ENCODE data around the gene UTF1. TPM values are rescaled to one million over a fixed set of nuclear protein-coding genes. Genes with fewer than 3 reads are reported as not detected.

Gene UTF1
- total RNA-seq, 1 donor from 2014 or later: not detected

DNA sequence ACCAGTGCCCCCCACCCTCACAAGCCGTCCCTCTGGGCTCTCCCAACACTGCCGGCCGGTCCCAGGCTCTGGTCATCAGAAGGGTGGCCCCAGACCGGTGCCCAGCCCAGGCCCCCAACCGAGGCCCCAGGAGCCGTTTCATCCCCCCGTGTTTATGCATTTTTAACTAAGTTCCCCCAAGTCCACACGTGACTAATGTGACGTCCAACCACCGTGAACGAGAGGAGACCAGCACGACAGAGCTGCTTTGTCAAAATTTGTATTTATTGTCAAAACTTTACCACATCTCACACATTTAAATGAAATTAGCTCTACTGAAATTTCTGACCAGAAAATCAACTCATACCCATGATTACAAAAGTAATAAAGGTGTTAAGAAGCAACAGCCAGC is 16.2 kb downstream of the UTF1 start:
- no peak for DNase-seq (ENCODE audit: low spot score)
- no peak overlapping the region for H3K4me3 Mint-ChIP-seq

DNA sequence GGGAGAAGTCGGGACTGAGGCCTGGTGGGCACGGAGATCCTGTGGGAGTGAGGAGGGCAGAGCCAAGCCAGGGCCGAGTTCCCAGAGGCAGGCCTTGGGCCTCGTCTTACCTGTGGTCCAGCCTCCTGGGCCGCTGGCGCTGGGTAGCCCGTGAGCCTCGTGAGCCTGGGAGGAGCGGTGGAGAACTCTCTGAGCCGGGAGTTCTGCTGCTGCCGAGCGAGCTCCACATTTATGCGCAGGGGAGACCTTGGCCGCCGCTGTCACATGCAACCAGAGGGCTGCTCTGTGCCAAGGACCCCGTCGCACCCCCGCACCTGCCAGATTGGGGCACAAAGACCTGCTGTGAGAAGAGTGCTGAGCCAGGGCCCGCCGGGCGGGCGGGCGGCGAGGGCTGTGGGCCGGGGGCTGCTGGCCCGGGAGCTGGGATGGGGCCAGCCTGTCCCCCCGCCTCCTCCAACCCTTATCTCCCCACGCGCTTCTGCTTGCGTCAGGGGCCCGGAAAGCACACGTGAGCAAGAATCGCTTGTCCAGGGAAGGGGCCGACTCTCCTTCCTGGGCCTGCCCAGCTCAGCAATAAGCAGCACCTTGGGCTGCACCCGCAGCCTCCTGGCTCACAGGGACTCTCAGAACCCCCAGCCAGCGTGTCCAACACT is 17.8 kb downstream of the UTF1 start:
- Mint-ChIP-seq H3K36me3 (no peaks in the 10 kb centered on the region), H3K27me3 (ENCODE audit: insufficient read depth, low read depth) (peaks cover 12% of the 10 kb centered on the region), H3K4me1 (peaks cover 22% of the 10 kb centered on the region), H3K4me3 (no peak overlapping the region), H3K27ac (no peak overlapping the region), H3K9me3 (no peaks in the 10 kb centered on the region)
- no peak for DNase-seq (ENCODE audit: low spot score)
- no peak overlapping the region for H3K4me2 ChIP-seq
- H2AFZ ChIP-seq (replicated peaks): no peak overlapping the region
- H4K20me1 ChIP-seq (ENCODE audit: low read depth): no peaks in the 10 kb centered on the region
- peaks cover 17% of the 10 kb centered on the region for H3K4me1 ChIP-seq
- no peak overlapping the region for H3K4me3 ChIP-seq
- TF ChIP-seq EZH2 (IDR thresholded peaks at IDR 0.05): no peak
- TF ChIP-seq, protein P1, sequence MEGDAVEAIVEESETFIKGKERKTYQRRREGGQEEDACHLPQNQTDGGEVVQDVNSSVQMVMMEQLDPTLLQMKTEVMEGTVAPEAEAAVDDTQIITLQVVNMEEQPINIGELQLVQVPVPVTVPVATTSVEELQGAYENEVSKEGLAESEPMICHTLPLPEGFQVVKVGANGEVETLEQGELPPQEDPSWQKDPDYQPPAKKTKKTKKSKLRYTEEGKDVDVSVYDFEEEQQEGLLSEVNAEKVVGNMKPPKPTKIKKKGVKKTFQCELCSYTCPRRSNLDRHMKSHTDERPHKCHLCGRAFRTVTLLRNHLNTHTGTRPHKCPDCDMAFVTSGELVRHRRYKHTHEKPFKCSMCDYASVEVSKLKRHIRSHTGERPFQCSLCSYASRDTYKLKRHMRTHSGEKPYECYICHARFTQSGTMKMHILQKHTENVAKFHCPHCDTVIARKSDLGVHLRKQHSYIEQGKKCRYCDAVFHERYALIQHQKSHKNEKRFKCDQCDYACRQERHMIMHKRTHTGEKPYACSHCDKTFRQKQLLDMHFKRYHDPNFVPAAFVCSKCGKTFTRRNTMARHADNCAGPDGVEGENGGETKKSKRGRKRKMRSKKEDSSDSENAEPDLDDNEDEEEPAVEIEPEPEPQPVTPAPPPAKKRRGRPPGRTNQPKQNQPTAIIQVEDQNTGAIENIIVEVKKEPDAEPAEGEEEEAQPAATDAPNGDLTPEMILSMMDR (IDR thresholded peaks at IDR 0.05): no peak
- no peak for TF ChIP-seq EZH2phosphoT487 (IDR thresholded peaks at IDR 0.05)
- H3K27me3 ChIP-seq: no peaks in the 10 kb centered on the region
- no peaks in the 10 kb centered on the region for H3F3A ChIP-seq (ENCODE audit: low read depth)
- H3K9me3 ChIP-seq (ENCODE audit: low read depth): no peaks in the 10 kb centered on the region
- H3K27ac ChIP-seq: no peak overlapping the region
- H3K9ac ChIP-seq: no peak overlapping the region
- H3K36me3 ChIP-seq: no peaks in the 10 kb centered on the region
- H3K79me2 ChIP-seq (ENCODE audit: low read depth): no peaks in the 10 kb centered on the region

More for the DNA sequence above, 16.2 kb downstream of the UTF1 start:
- H3K79me2 ChIP-seq (ENCODE audit: low read depth): no peaks in the 10 kb centered on the region
- TF ChIP-seq, protein P1 (IDR thresholded peaks at IDR 0.05): no peak
- TF ChIP-seq EZH2phosphoT487 (IDR thresholded peaks at IDR 0.05) (no peak), EZH2 (IDR thresholded peaks at IDR 0.05) (no peak)
- no peak overlapping the region for H3K9ac ChIP-seq
- no peak overlapping the region for H2AFZ ChIP-seq (replicated peaks)
- H3K27ac Mint-ChIP-seq: no peak overlapping the region
- no peak overlapping the region for H3K4me2 ChIP-seq
- H3K36me3 Mint-ChIP-seq: no peaks in the 10 kb centered on the region
- no peaks in the 10 kb centered on the region for H3K36me3 ChIP-seq
- H3K9me3 Mint-ChIP-seq: no peaks in the 10 kb centered on the region
- peaks cover 22% of the 10 kb centered on the region for H3K4me1 Mint-ChIP-seq
- H3K27ac ChIP-seq: no peak overlapping the region
- peaks cover 4% of the 10 kb centered on the region for H3K27me3 ChIP-seq
- H3F3A ChIP-seq (ENCODE audit: low read depth): no peaks in the 10 kb centered on the region
- no peaks in the 10 kb centered on the region for H3K9me3 ChIP-seq (ENCODE audit: low read depth)
- peaks cover 13% of the 10 kb centered on the region for H3K27me3 Mint-ChIP-seq (ENCODE audit: insufficient read depth, low read depth)
- no peak overlapping the region for H3K4me3 ChIP-seq
- H3K4me1 ChIP-seq: peaks cover 17% of the 10 kb centered on the region
- no peaks in the 10 kb centered on the region for H4K20me1 ChIP-seq (ENCODE audit: low read depth)

DNA sequence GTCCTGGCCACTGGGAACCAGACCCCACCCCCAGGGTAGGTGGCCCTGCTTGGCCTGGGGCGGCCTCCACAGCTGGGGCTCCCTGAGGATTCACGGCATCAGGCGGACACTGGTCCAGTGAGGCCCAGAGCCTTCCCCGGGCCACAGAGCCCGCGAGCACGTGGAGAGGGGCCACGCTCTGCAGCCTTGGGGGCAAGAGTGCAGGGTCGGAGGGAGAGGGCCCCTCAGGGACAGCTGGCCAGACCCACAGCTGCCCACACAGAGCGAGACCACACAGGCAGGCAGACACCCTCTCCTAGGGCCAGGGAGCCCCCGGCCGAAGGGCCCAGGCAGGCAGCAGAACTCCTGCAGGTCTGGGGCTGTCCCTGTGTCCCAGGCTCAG is 18.3 kb downstream of the UTF1 start:
- H3F3A ChIP-seq (ENCODE audit: low read depth): no peaks in the 10 kb centered on the region
- H3K4me3 ChIP-seq: no peak overlapping the region
- H2AFZ ChIP-seq (replicated peaks): no peak overlapping the region
- DNase-seq (ENCODE audit: low spot score): no peak
- H3K27me3 ChIP-seq: no peaks in the 10 kb centered on the region
- H3K4me1 Mint-ChIP-seq: peaks cover 19% of the 10 kb centered on the region
- H3K9ac ChIP-seq: no peak overlapping the region
- H3K4me2 ChIP-seq: no peak overlapping the region
- H3K79me2 ChIP-seq (ENCODE audit: low read depth): no peaks in the 10 kb centered on the region
- no peak overlapping the region for H3K4me3 Mint-ChIP-seq
- peaks cover 17% of the 10 kb centered on the region for H3K4me1 ChIP-seq
- no peaks in the 10 kb centered on the region for H4K20me1 ChIP-seq (ENCODE audit: low read depth)
- H3K9me3 Mint-ChIP-seq: no peaks in the 10 kb centered on the region
- TF ChIP-seq, protein P1 (IDR thresholded peaks at IDR 0.05): no peak
- no peak for TF ChIP-seq EZH2phosphoT487 (IDR thresholded peaks at IDR 0.05)
- TF ChIP-seq EZH2 (IDR thresholded peaks at IDR 0.05): no peak
- H3K9me3 ChIP-seq (ENCODE audit: low read depth): no peaks in the 10 kb centered on the region
- H3K36me3 Mint-ChIP-seq: no peaks in the 10 kb centered on the region
- no peaks in the 10 kb centered on the region for H3K36me3 ChIP-seq
- H3K27me3 Mint-ChIP-seq (ENCODE audit: insufficient read depth, low read depth): peaks cover 9% of the 10 kb centered on the region
- H3K27ac Mint-ChIP-seq: no peak overlapping the region
- no peak overlapping the region for H3K27ac ChIP-seq
